IPS-18a (cell line): Measurements from ENCODE around the gene SPSB1.

ENCODE experiments used
- H3K27ac ChIP-seq: one replicate; pipeline ENCODE4 v1.5.1; 2013; ENCODE audit warnings: low read length
- H3K27me3 ChIP-seq: one replicate; pipeline ENCODE4 v1.6.1; 2013; ENCODE audit warnings: mild to moderate bottlenecking, low read length; ENCODE audit not compliant: control insufficient read depth, insufficient read depth
- H3K36me3 ChIP-seq: one replicate; pipeline ENCODE4 v1.6.1; 2013; ENCODE audit warnings: low read depth, low read length; ENCODE audit not compliant: control insufficient read depth
- H3K4me1 ChIP-seq: one replicate; pipeline ENCODE4 v1.6.1; 2013; ENCODE audit warnings: low read depth, low read length; ENCODE audit not compliant: control insufficient read depth
- H3K4me3 ChIP-seq: one replicate; pipeline ENCODE4 v1.5.1; 2013; ENCODE audit warnings: low read length
- H3K9ac ChIP-seq: one replicate; pipeline ENCODE4 v1.6.1; 2013; ENCODE audit warnings: mild to moderate bottlenecking, low read length, moderate library complexity
- H3K9me3 ChIP-seq: one replicate; pipeline ENCODE4 v1.6.1; 2013; ENCODE audit warnings: low read depth, low read length; ENCODE audit not compliant: control insufficient read depth

SPSB1 gene

DNA sequence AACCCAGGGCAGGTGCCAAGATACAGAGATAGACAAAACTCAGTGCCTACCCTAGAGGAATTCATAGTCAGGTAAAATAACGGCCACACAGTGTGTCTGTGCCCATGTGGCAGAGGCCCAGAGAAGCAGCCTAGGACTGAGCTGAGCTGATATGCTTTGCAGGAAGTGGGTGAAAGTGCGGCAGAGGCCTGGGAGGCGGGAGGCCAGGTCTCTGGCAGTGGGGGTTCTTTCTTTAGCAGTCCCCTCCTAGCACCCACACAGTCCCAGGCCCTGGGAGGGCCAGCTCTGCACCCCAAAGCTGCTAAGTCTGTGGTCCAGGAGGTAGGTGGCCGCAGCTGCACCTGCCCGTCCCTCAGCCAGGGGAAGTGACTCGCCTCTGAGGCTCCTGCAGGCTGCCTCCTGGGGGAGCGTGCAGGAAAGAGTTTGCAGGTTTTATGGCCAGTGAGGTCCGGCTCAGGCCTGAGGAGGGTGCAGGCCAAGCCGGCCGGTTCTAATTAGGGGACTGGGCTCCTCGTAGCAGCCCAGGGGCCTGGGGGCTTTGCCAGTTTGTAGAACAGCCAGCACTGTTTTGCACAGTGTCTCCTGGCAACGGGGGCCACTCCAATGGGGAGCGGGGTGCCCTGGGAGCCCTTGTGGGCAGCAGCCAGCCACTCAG, 107.9 kb downstream of the SPSB1 start:
- Histone ChIP-seq H3K4me3 (no peak overlapping the region), H3K36me3 (no peaks in the 10 kb centered on the region), H3K9ac (no peak overlapping the region), H3K27me3 (no peaks in the 10 kb centered on the region), H3K9me3 (no peaks in the 10 kb centered on the region), H3K4me1 (no peaks in the 10 kb centered on the region), H3K27ac (no peak overlapping the region)

GRCh38 chr1:9401080-9401453, 108.4 kb downstream of the SPSB1 start:
- no peak overlapping the region for H3K27ac ChIP-seq
- no peaks in the 10 kb centered on the region for H3K9me3 ChIP-seq
- H3K4me1 ChIP-seq, result no peaks in the 10 kb centered on the region
- H3K9ac ChIP-seq, result no peak overlapping the region
- H3K27me3 ChIP-seq, result no peaks in the 10 kb centered on the region
- H3K4me3 ChIP-seq, result no peak overlapping the region
- H3K36me3 ChIP-seq, result no peaks in the 10 kb centered on the region

GRCh38 chr1:9402256-9402616, 109.5 kb downstream of the SPSB1 start:
- Histone ChIP-seq H3K27ac (no peak overlapping the region), H3K4me1 (no peaks in the 10 kb centered on the region), H3K9me3 (no peaks in the 10 kb centered on the region), H3K36me3 (no peaks in the 10 kb centered on the region), H3K4me3 (no peak overlapping the region), H3K9ac (no peak overlapping the region), H3K27me3 (no peaks in the 10 kb centered on the region)

GRCh38 chr1:9402717-9403225, 110.1 kb downstream of the SPSB1 start:
- no peak overlapping the region for H3K4me3 ChIP-seq
- H3K27ac ChIP-seq, result no peak overlapping the region
- H3K36me3 ChIP-seq, result no peaks in the 10 kb centered on the region
- no peaks in the 10 kb centered on the region for H3K4me1 ChIP-seq
- H3K9me3 ChIP-seq, result no peaks in the 10 kb centered on the region
- H3K27me3 ChIP-seq, result no peaks in the 10 kb centered on the region
- no peak overlapping the region for H3K9ac ChIP-seq

- Histone ChIP-seq H3K27ac (no peak overlapping the region), H3K9me3 (no peaks in the 10 kb centered on the region), H3K9ac (no peak overlapping the region), H3K4me3 (no peak overlapping the region), H3K4me1 (no peaks in the 10 kb centered on the region), H3K27me3 (no peaks in the 10 kb centered on the region), H3K36me3 (no peaks in the 10 kb centered on the region)
Measured at GRCh38 chr1:9404117-9404914, 111.6 kb downstream of the SPSB1 start.

DNA sequence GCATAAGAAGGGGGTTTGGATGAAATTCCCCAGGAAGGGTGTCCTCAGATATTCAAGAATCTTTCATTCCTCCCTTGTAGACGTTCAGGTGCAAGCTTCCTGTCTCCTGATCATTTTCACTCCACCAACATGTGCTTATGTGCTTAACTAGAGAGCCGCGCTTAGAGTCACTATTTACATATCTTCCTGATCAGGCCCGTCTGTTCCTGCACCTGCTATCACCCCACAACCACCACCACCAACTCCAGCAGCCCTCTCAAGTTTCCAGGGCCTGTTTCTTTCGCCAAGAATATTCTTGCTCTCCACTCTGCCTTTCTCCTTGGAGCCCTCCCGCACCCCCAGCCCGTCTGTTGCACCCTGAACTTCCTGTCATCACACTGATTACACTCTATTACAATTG, 113.4 kb downstream of the SPSB1 start:
- Histone ChIP-seq H3K4me3 (no peak overlapping the region), H3K9ac (no peak overlapping the region), H3K9me3 (no peaks in the 10 kb centered on the region), H3K36me3 (no peaks in the 10 kb centered on the region), H3K4me1 (no peaks in the 10 kb centered on the region), H3K27ac (no peak overlapping the region), H3K27me3 (no peaks in the 10 kb centered on the region)

- Histone ChIP-seq H3K27me3 (no peaks in the 10 kb centered on the region), H3K4me1 (peaks cover 8% of the 10 kb centered on the region), H3K4me3 (no peak overlapping the region), H3K36me3 (no peaks in the 10 kb centered on the region), H3K9me3 (no peaks in the 10 kb centered on the region), H3K27ac (no peak overlapping the region), H3K9ac (no peak overlapping the region)
Measured at GRCh38 chr1:9410737-9411297, 118.1 kb downstream of the SPSB1 start.

- no peak overlapping the region for H3K27ac ChIP-seq
- no peaks in the 10 kb centered on the region for H3K27me3 ChIP-seq
- no peaks in the 10 kb centered on the region for H3K36me3 ChIP-seq
- no peaks in the 10 kb centered on the region for H3K9me3 ChIP-seq
- no peak overlapping the region for H3K4me3 ChIP-seq
- H3K4me1 ChIP-seq, result peaks cover 8% of the 10 kb centered on the region
- H3K9ac ChIP-seq, result no peak overlapping the region
Measured at GRCh38 chr1:9413071-9413876, 120.6 kb downstream of the SPSB1 start.

- no peak overlapping the region for H3K4me3 ChIP-seq
- no peak overlapping the region for H3K27ac ChIP-seq
- H3K9me3 ChIP-seq, result no peaks in the 10 kb centered on the region
- peaks cover 8% of the 10 kb centered on the region for H3K4me1 ChIP-seq
- H3K36me3 ChIP-seq, result no peaks in the 10 kb centered on the region
- H3K27me3 ChIP-seq, result no peaks in the 10 kb centered on the region
- H3K9ac ChIP-seq, result no peak overlapping the region
Measured at GRCh38 chr1:9413877-9414213, 121.2 kb downstream of the SPSB1 start.

GRCh38 chr1:9416506-9416905, 123.8 kb downstream of the SPSB1 start:
- no peak overlapping the region for H3K27ac ChIP-seq
- H3K27me3 ChIP-seq, result no peaks in the 10 kb centered on the region
- no peak overlapping the region for H3K9ac ChIP-seq
- H3K4me3 ChIP-seq, result no peak overlapping the region
- H3K9me3 ChIP-seq, result no peaks in the 10 kb centered on the region
- H3K36me3 ChIP-seq, result no peaks in the 10 kb centered on the region
- H3K4me1 ChIP-seq, result peaks cover 8% of the 10 kb centered on the region

DNA sequence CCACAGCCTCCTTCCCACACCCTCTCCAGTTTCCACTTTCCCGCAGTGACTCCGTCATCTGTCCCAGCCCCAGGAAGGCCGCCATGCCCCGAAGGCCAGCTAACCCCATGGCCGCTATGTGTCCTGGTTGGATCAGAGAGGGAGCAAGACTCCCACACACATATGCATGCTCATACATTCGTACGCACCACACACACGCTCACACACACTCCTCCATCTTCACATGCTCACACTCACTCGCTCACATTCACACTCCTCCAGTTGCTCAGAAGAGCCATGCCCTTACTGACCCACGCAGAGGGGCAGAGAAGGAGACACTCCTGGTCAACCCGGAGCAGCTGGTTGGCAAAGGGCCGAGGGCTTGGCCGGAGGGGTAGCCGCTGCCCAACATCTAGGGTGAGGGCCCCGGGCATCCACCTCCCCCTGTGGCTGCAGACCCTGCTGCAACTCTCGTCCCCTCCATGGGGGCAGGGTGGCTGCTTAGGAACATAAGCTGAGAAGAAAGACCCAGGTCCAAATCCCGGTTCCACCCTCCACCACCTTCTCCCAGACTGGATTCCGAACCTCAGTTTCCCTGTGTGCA, 124.3 kb downstream of the SPSB1 start:
- Histone ChIP-seq H3K27me3 (no peaks in the 10 kb centered on the region), H3K36me3 (no peaks in the 10 kb centered on the region), H3K4me3 (no peak overlapping the region), H3K9me3 (no peaks in the 10 kb centered on the region), H3K27ac (no peak overlapping the region), H3K9ac (no peak overlapping the region), H3K4me1 (peaks cover 8% of the 10 kb centered on the region)
